ENCODE data around the gene FRMD7.

GRCh38 chrX:132144061-132144460 lies 16.2 kb upstream of the FRMD7 start:
- no peak for TF ChIP-seq CTCF (IDR thresholded peaks at IDR 0.05)
- no peak for TF ChIP-seq POLR2A (IDR thresholded peaks at IDR 0.05)

Measured in right lobe of liver (tissue), 4 donors.